Panc1 (cell line): ENCODE data around the gene ZNF442. TPM values are rescaled to one million over a fixed set of nuclear protein-coding genes. Genes with fewer than 3 reads are reported as not detected.
A peak's percentile ranks its signal among the peaks of the same experiment; 100 is the strongest.

ENCODE experiments used
- ATAC-seq: fragments of 200-7000 bp; cut with Tn5 transposase; 2 replicates; pipeline ENCODE4 v1.9.1; 2020; ENCODE audit warnings: mild to moderate bottlenecking, moderate library complexity
- Bru-seq: library from RNA; stranded (reverse); fragments of 400-500 nt; gene quantifications from one replicate; lab custom pipeline; 2021; lab: Mats Ljungman, UMichigan
- BruChase-seq, 2 experiments: library from RNA; stranded (reverse); fragments of 400-500 nt; gene quantifications; one replicate each; lab custom pipeline; 2021; lab: Mats Ljungman, UMichigan
- BruUV-seq: library from RNA; stranded (reverse); fragments of 400-500 nt; replicated peaks from 2 replicates; lab custom pipeline; 2021; lab: Mats Ljungman, UMichigan
- CTCF ChIA-PET: fragments of 300-600 bp; sonication (Branson Sonifier 250); formaldehyde crosslinking; loops from one replicate; lab custom pipeline; 2022; ENCODE audit warnings: antibody characterized with exemption; lab: Charles Lee
- POLR2A ChIA-PET: fragments of 300-600 bp; sonication (Branson Sonifier 250); formaldehyde crosslinking; loops from one replicate; lab custom pipeline; 2022; ENCODE audit warnings: antibody characterized with exemption; lab: Charles Lee
- DNase-seq: peaks from one replicate; pipeline ENCODE4 v3.0.0-alpha.2; 2010; ENCODE audit warnings: low read depth, low spot score
- H3K27ac ChIP-seq: 2 replicates; pipeline ENCODE4 v1.5.1; 2011; ENCODE audit warnings: mild to moderate bottlenecking, low read length, inconsistent platforms
- H3K27me3 ChIP-seq: fragments of 200-500 bp; sonication (Bioruptor generic); 2 replicates; pipeline ENCODE4 v1.6.0; 2014; ENCODE audit warnings: low read length, inconsistent platforms; ENCODE audit not compliant: control insufficient read depth, insufficient read depth
- H3K36me3 ChIP-seq: fragments of 200-500 bp; sonication (Bioruptor generic); 2 replicates; pipeline ENCODE4 v1.5.1; 2014; ENCODE audit warnings: inconsistent platforms, mild to moderate bottlenecking, low read length, moderate library complexity; ENCODE audit not compliant: control insufficient read depth, insufficient read depth
- H3K4me1 ChIP-seq: 2 replicates; pipeline ENCODE4 v1.5.1; 2011; ENCODE audit warnings: inconsistent platforms, mild to moderate bottlenecking, low read length, moderate library complexity; ENCODE audit not compliant: control insufficient read depth, insufficient read depth
- H3K4me3 ChIP-seq, 2 experiments: 2 replicates each; pipeline ENCODE4 v1.5.1; 2011 to 2012; ENCODE audit warnings: low read depth in 2 of 2, low read length in 2 of 2, mild to moderate bottlenecking in 2 of 2, inconsistent platforms in 1 of 2, moderate library complexity in 1 of 2
- H3K9me3 ChIP-seq: fragments of 200-500 bp; sonication (Bioruptor generic); 2 replicates; pipeline ENCODE4 v1.5.1; 2014; ENCODE audit warnings: low read depth, mild to moderate bottlenecking, inconsistent platforms, low read length, moderate library complexity; ENCODE audit not compliant: control insufficient read depth, insufficient read depth
- POLR2AphosphoS5 ChIP-seq: IDR thresholded peaks from 2 replicates; pipeline ENCODE4 v1.6.1; 2012; ENCODE audit warnings: mild to moderate bottlenecking, low read depth, low read length, moderate library complexity
- SIN3A ChIP-seq: IDR thresholded peaks from 2 replicates; pipeline ENCODE4 v1.6.1; 2012; ENCODE audit warnings: low read depth, mild to moderate bottlenecking, low read length, moderate library complexity, borderline replicate concordance; ENCODE audit not compliant: insufficient read depth
- TCF7L2 ChIP-seq: IDR thresholded peaks from 2 replicates; pipeline ENCODE4 v1.6.1; 2011; ENCODE audit warnings: mild to moderate bottlenecking, low read depth, low read length, inconsistent platforms
- in situ Hi-C: cut with HindIII; loops from 2 replicates; pipeline ENCODE4 v1.10.0; 2016; ENCODE audit warnings: low sequenced_read_pairs, low pct_unique_long_range_greater_than_20kb
- intact Hi-C: fragments of 100-400 bp; cut with micrococcal nuclease; formaldehyde crosslinking; loops from one replicate; pipeline ENCODE4 v1.10.0; 2022; ENCODE audit not compliant: unreplicated experiment
- long read RNA-seq: library from polyadenylated mRNA; unstranded; transcript quantifications from one replicate; pipeline ENCODE4 v2.0.0, GENCODE V29; 2021; ENCODE audit not compliant: unreplicated experiment
- polyA plus RNA-seq: library from polyadenylated mRNA; unstranded; fragments of >200 nt; gene quantifications from one replicate; pipeline ENCODE4 v1.2.1, GENCODE V29; 2012; ENCODE audit warnings: missing spikeins; ENCODE audit not compliant: insufficient read length
- total RNA-seq: library from RNA; stranded (reverse); gene quantifications from one replicate; pipeline ENCODE4 v1.2.1, GENCODE V29; 2021; ENCODE audit not compliant: unreplicated experiment
- TF ChIP-seq, protein P1 (sequence below): fragments of 450-650 bp; IDR thresholded peaks from 2 replicates; pipeline ENCODE4 v1.5.1; 2017; ENCODE audit warnings: mild to moderate bottlenecking
- TF ChIP-seq, protein P2 (sequence below), 2 experiments: IDR thresholded peaks; 2 replicates each; pipeline ENCODE4 v1.6.1; 2011 to 2012; ENCODE audit warnings: low read depth in 2 of 2, control low read depth in 1 of 2, low read length in 1 of 2, mild to moderate bottlenecking in 1 of 2, moderate library complexity in 1 of 2; ENCODE audit not compliant: insufficient read depth in 1 of 2

The ZNF442 gene
- total RNA-seq (2.5 TPM), Bru-seq, nascent RNA (percentile 52 among the genes with signal in this experiment), BruChase-seq, experiment 1, labeled RNA remaining after a 2-hour chase (percentile 56 among the genes with signal in this experiment), BruChase-seq, experiment 2, labeled RNA remaining after a 6-hour chase (percentile 49 among the genes with signal in this experiment)
- polyA plus RNA-seq = 0.62 TPM
- long read RNA-seq, partial matches to known transcripts = 0 of 3 reads
- long read RNA-seq, other reads (novel, unspliced or antisense) = 1 of 3 reads

DNA sequence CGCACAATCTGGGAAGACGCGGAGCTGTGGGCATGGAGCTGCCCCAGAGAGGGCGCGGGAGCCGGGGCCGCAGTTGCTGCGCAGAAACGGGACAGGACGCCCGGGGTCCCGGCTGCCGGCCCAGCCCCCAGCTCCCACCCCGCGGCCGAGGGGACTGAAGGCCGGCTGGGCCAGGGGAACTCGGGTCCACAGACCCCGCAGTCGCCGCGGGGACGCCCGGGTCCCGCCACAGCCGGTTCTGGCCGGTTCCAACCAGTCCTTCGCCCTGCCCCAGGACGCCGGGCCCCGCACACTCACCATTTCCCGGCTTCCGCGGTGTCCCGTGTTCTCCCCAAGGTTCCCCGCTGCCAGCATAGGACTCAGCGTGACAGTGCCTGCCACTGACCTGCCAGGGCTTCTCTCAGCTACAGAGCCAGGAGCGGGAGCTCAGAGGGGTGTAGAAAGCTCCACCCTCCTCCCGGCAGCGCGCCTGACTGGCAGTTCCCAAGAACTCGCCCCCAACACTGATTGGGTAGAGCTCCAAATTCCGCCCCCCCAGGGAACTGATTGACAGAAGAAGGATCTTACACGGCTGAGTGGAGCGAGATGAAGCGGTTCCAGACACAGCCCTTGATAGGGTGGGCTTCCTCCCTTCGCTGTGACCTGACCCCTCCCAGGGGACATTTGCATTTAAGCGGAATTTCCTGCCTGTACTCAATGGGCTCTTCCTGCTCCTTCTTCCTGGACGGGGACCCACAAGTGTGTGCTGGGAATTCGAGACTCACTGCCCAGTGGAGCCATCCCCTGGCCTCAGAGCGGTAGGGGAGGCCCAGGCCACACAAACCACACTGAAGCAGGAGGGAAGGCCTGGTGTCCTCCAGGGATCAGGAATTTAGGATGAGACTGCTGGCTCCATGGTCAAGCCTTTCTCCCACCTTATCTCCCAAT lies at the start of gene ZNF442:
Gene ZNF442, minus strand, starts transcription at position 448 of the 927 bp plus-strand sequence. CDS start 2,052 bp downstream, outside the sequence.
- POLR2A ChIA-PET = interaction anchor here (0.5 to 0.6 kb wide), 3 partner anchors 64 to 240 kb away, joined by 3 to 4 read pairs (median 3); no protein-coding TSS in a partner anchor
- in situ Hi-C loops (no loop called here), intact Hi-C loops (no loop called here)
- no peaks in the 10 kb centered on the region for H3K27me3 ChIP-seq
- H3K36me3 ChIP-seq = no peaks in the 10 kb centered on the region
- TF ChIP-seq POLR2AphosphoS5 (peak; percentile 45; the same call in 1 of the 2 replicates), SIN3A (peak; percentile 61; the same call in 1 of the 2 replicates), TCF7L2 (no peak)
- TF ChIP-seq, protein P1, sequence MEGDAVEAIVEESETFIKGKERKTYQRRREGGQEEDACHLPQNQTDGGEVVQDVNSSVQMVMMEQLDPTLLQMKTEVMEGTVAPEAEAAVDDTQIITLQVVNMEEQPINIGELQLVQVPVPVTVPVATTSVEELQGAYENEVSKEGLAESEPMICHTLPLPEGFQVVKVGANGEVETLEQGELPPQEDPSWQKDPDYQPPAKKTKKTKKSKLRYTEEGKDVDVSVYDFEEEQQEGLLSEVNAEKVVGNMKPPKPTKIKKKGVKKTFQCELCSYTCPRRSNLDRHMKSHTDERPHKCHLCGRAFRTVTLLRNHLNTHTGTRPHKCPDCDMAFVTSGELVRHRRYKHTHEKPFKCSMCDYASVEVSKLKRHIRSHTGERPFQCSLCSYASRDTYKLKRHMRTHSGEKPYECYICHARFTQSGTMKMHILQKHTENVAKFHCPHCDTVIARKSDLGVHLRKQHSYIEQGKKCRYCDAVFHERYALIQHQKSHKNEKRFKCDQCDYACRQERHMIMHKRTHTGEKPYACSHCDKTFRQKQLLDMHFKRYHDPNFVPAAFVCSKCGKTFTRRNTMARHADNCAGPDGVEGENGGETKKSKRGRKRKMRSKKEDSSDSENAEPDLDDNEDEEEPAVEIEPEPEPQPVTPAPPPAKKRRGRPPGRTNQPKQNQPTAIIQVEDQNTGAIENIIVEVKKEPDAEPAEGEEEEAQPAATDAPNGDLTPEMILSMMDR = peak; percentile 71
- TF ChIP-seq, protein P2, sequence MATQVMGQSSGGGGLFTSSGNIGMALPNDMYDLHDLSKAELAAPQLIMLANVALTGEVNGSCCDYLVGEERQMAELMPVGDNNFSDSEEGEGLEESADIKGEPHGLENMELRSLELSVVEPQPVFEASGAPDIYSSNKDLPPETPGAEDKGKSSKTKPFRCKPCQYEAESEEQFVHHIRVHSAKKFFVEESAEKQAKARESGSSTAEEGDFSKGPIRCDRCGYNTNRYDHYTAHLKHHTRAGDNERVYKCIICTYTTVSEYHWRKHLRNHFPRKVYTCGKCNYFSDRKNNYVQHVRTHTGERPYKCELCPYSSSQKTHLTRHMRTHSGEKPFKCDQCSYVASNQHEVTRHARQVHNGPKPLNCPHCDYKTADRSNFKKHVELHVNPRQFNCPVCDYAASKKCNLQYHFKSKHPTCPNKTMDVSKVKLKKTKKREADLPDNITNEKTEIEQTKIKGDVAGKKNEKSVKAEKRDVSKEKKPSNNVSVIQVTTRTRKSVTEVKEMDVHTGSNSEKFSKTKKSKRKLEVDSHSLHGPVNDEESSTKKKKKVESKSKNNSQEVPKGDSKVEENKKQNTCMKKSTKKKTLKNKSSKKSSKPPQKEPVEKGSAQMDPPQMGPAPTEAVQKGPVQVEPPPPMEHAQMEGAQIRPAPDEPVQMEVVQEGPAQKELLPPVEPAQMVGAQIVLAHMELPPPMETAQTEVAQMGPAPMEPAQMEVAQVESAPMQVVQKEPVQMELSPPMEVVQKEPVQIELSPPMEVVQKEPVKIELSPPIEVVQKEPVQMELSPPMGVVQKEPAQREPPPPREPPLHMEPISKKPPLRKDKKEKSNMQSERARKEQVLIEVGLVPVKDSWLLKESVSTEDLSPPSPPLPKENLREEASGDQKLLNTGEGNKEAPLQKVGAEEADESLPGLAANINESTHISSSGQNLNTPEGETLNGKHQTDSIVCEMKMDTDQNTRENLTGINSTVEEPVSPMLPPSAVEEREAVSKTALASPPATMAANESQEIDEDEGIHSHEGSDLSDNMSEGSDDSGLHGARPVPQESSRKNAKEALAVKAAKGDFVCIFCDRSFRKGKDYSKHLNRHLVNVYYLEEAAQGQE (IDR thresholded peaks at IDR 0.05; ENCODE audit: insufficient read depth in 1 of 2, low read depth in 2 of 2, low read length in 1 of 2) = 0 out of 4 replicates have a peak, but pooled peaks of 1 of the 2 experiments have one; percentile 19
- BruUV-seq = no TSS peak
- ATAC-seq (peak; percentile 100), DNase-seq (peak; percentile 69)
- CTCF ChIA-PET = interaction anchor here (0.6 to 1.2 kb wide), 4 partner anchors 32 to 568 kb away, joined by 4 to 6 read pairs (median 6); partner anchors contain the start of gene ZNF563
- H3K27ac ChIP-seq = peak within 1 kb of the TSS; percentile 71
- H3K4me1 ChIP-seq = 0 out of 2 replicates have a peak, but pooled peaks cover 3% of the 10 kb centered on the region
- H3K4me3 ChIP-seq = peak within 1 kb of the TSS; percentile 67 to 82
- H3K9me3 ChIP-seq = peaks cover 3% of the 10 kb centered on the region; the same call in 1 of the 2 replicates

DNA sequence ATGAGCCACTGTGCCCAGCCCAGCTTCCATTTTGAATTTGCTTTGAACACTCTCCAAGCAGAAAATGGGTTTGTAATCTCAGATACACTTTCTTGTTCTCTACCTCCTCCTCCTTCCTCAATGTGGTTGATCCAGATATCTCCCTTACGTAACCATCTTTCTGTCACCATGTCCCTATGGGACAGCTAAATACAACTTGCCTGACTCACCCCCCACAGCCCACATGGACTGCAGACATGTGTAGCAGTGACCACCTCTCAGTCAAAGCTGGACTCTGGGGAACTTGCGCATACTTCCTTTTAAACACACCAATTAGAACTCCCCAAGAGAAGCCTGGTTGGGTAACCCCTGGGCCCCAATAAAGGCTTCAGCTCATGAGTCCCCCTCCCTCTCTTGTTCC lies 46.4 kb upstream of the ZNF442 start:
- BruUV-seq = no TSS peak
- no peaks in the 10 kb centered on the region for H3K27me3 ChIP-seq
- H3K36me3 ChIP-seq = no peaks in the 10 kb centered on the region
- ChIA-PET CTCF (no interaction called here), POLR2A (no interaction called here)
- H3K9me3 ChIP-seq = no peaks in the 10 kb centered on the region
- H3K4me3 ChIP-seq = no peak overlapping the region
- H3K27ac ChIP-seq = no peak overlapping the region
- ATAC-seq (no peak), DNase-seq (no peak)
- no peaks in the 10 kb centered on the region for H3K4me1 ChIP-seq
- in situ Hi-C loops = no loop called here
- TF ChIP-seq, protein P1 = no peak
- TF ChIP-seq, protein P2 (IDR thresholded peaks at IDR 0.05; ENCODE audit: insufficient read depth in 1 of 2, low read depth in 2 of 2, low read length in 1 of 2) = no peak
- no peak for TF ChIP-seq SIN3A
- no peak for TF ChIP-seq TCF7L2
- no peak for TF ChIP-seq POLR2AphosphoS5
- intact Hi-C loops = no loop called here
